HG02798 (cell line): Measurements from ENCODE around the gene RNF135.
"Not testable (repeated sequence)": the region's sequence is repeated elsewhere in the genome, so short reads cannot be mapped to it uniquely, and the experiment has no call there.

Experiments
- ATAC-seq: cut with Tn5 transposase; IDR thresholded peaks from one replicate; pipeline ENCODE4 v1.9.1; 2021; ENCODE audit warnings: mild to moderate bottlenecking; ENCODE audit not compliant: unreplicated experiment, poor library complexity

The RNF135 gene

GRCh38 chr17:30952638-30953393 lies 18.0 kb upstream of the RNF135 start:
- ATAC-seq: no peak

GRCh38 chr17:30954046-30954830 lies 16.6 kb upstream of the RNF135 start:
- no peak for ATAC-seq

GRCh38 chr17:30956764-30957374 lies 14.0 kb upstream of the RNF135 start:
- no peak for ATAC-seq

GRCh38 chr17:30957741-30958140 lies 13.1 kb upstream of the RNF135 start:
- no peak for ATAC-seq

- no peak for ATAC-seq
These were observed 12.7 kb upstream of the RNF135 start for GRCh38 chr17:30958187-30958586.

- ATAC-seq: peak; percentile 55
These were observed 9.3 kb upstream of the RNF135 start for GRCh38 chr17:30961209-30962188.

GRCh38 chr17:30964312-30964711 lies 6.5 kb upstream of the RNF135 start:
- not testable (repeated sequence) for ATAC-seq

- no peak for ATAC-seq
These were observed 6.0 kb upstream of the RNF135 start for GRCh38 chr17:30964876-30965275.

GRCh38 chr17:30965686-30966085 lies 5.2 kb upstream of the RNF135 start:
- no peak for ATAC-seq

GRCh38 chr17:30967911-30968310 lies 2.9 kb upstream of the RNF135 start:
- ATAC-seq: not testable (repeated sequence)

- peak; percentile 29 for ATAC-seq
These were observed 629 bp upstream of the RNF135 start for GRCh38 chr17:30969989-30970830.

- no peak for ATAC-seq
These were observed 4.4 kb downstream of the RNF135 start for GRCh38 chr17:30975042-30975820.

GRCh38 chr17:30979919-30980318 lies 9.1 kb downstream of the RNF135 start:
- not testable (repeated sequence) for ATAC-seq

GRCh38 chr17:30981531-30982519 lies 11.0 kb downstream of the RNF135 start:
- ATAC-seq: no peak

- no peak for ATAC-seq
These were observed 12.0 kb downstream of the RNF135 start for GRCh38 chr17:30982855-30983254.

- ATAC-seq: no peak
These were observed 19.6 kb downstream of the RNF135 start for GRCh38 chr17:30990458-30990857.

GRCh38 chr17:30992551-30992950 lies 21.7 kb downstream of the RNF135 start:
- no peak for ATAC-seq
